G401 (cell line): ENCODE measurements around the gene CISD2. TPM values are rescaled to one million over a fixed set of nuclear protein-coding genes. Genes with fewer than 3 reads are reported as not detected.
"Not testable (repeated sequence)": the region's sequence is repeated elsewhere in the genome, so short reads cannot be mapped to it uniquely, and the experiment has no call there.

Experiments
- DNase-seq: peaks from one replicate; pipeline ENCODE4 v3.0.0-alpha.2; 2015; ENCODE audit warnings: low spot score
- in situ Hi-C: cut with HindIII; loops from 2 replicates; pipeline ENCODE4 v1.10.0; 2016; ENCODE audit warnings: low sequenced_read_pairs, mixed read lengths
- total RNA-seq: library from RNA; depleted of rRNA; stranded (reverse); fragments of >200 nt; shearing (Covaris generic); gene quantifications from 2 replicates; pipeline ENCODE4 v1.2.3, GENCODE V29; 2014; rRNA removed

The CISD2 gene
- total RNA-seq, 1 experiment from 2014 or later: 80.0 TPM

DNA sequence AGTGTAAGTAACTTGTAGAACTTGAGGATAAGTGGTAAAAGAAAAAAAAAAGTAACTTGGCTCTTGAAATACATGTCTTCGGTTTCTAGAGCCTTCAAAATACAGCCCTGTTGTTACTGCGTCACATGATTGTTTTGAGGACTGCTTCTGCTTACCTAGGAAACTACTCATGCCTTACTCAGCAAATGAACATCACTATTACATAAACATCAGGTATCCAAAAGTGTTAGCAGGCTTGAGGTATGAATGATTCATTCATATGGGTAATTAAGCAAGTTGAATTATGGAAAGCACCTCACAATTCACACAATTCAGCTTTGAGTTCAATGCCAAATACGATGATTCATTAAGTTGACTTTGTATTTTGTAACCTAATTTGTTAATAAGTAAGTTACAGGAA, 21.1 kb downstream of the CISD2 start:
- DNase-seq, in situ Hi-C loops: not testable (repeated sequence)

DNA sequence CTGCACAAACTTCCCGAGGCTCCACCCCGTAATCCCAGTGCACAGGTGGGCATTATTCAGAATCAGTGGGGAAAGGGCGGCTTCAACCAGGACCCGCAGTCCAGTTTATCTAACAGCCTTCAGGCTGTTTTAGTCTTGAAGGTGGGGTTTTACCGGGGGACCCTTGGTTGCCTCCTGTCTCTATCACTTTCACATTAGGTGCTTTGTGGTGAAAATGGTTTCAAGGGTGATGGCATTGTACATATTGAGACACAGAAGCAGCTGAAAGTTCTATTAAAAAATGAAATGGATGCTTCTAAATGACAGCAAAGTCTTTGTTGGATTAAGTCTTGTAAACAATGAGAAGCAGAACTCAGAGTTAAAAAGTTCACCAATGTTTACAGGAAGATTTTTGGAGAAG, 27.8 kb downstream of the CISD2 start:
- in situ Hi-C loops, DNase-seq: not testable (repeated sequence)

DNA sequence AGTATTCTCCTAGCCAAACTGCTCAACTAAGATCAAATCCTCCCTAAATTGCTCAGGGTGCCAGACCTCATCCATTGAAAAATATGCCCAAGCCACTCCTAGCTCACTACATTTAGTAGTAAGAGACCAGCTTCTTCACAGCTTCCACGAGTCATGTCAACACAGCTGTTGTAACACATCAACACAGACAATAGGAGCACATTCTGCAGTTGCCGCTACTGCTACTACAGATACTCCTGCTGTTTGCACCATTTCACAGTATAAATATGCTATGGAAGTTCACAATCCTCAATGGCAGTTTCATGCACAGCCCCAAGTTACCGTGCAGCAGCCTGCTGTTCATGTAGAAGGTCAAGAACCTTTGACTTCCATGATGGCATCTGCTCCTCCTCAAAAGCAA, 28.8 kb downstream of the CISD2 start:
- DNase-seq, in situ Hi-C loops: not testable (repeated sequence)

DNA sequence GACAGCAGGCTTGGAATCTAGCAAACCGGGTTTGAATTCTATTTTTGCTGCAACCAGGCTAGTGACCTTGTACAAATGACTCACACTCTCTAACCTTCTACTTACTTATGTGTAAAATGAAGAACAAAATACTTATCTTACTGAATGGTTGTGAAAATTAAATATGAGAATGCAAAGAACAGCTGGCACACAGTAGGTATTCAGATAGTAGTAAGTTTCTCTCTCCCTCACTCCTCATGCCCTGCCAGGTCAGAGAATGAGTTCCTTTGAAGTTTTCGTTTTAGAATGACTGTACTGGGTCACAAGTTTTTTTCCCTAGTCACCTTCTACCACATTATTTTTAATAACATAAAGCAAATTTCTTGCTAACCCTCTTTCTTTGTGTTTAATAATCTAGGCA, 33.0 kb downstream of the CISD2 start:
- in situ Hi-C loops: no loop called here
- no peak for DNase-seq

DNA sequence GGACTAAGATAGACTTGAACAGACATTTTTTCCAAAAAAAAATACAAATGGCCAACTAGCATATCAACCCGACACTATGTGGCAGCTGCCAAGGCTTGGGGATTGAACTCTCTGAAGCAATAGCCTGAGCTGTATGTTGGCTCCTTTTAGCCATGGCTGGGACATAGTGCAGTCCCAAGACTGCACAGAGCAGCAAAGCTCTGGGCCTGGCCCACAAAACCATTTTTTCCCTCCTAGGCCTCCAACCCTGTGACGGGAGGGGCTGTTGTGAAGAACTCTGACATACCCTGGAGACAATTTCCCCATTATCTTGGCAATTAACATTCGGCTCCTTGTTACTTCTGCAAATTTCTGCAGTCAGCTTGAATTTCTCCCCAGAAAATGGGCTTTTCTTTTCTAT, 50.1 kb downstream of the CISD2 start:
- no peak for DNase-seq
- in situ Hi-C loops: no loop called here

DNA sequence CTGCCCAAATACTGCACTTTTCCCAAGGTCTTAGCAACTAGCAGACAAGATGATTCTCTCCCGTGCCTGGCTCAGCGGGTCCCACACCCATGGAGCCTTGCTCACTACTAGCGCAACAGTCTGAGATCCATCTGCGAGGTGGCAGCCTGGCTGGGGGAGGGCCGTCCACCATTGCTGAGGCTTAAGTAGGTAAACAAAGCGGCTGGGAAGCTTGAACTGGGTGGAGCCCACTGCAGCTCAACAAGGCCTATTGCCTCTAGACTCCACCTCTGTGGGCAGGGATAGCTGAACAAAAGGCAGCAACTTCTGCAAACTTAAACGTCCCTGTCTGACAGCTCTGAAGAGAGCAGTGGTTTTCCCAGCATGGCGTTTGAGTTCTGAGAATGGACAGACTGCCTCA, 50.9 kb downstream of the CISD2 start:
- in situ Hi-C loops, DNase-seq: not testable (repeated sequence)

DNA sequence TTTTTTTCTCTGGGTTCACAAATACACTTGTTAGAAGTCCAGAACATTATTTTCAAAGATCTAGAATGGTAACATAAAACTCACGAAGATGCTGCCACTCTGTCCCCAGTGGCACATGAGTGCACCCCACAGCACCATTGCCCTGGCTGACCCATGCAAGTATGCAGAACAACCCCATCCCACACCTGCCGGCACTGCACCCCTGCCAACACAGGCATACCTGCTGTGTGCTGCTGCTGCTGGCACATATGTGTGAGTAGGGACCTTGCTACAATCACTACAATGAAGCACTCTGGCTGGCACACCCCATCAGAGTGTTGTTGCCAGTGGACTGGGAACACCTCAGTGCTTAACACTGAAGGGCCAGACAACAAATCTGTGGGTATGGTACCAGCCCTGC, 66.9 kb downstream of the CISD2 start:
- in situ Hi-C loops: no loop called here
- no peak for DNase-seq

DNA sequence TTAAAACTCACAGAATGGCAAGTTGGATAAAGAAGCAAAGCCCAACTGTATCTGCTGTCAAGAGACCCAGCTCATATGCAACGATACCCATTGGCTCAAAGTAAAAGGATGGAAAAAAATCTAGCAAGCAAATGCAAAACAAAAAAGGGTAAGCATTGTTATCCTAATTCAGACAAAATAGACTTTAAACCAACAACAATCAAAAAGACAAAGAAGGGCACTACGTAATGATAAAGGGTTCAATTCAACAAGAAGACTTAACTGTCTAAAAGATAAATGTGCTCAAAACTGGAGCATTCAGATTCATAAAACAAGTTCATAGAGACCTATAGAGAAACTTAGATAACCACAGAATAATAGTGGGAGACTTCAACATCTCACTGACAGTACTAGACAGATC, 69.3 kb downstream of the CISD2 start:
- in situ Hi-C loops, DNase-seq: not testable (repeated sequence)

Other genes with a start within 250 kb of the CISD2 start
- 12.8 and 16.2 TPM in 2 replicates for gene MANBA, start 108.0 kb upstream of the CISD2 start, total RNA-seq
- gene UBE2D3, start 41.4 kb upstream of the CISD2 start, total RNA-seq: 460 and 522 TPM in 2 replicates
- gene SLC9B1, start 150.7 kb downstream of the CISD2 start, total RNA-seq: not detected in 2 replicates
- 13.4 and 14.6 TPM in 2 replicates for gene SLC9B2, start 207.8 kb downstream of the CISD2 start, total RNA-seq
- gene BDH2, start 230.8 kb downstream of the CISD2 start, total RNA-seq: 56.0 and 72.1 TPM in 2 replicates